ENCODE measurements around the gene SESTD1.
A peak's percentile ranks its signal among the peaks of the same experiment; 100 is the strongest.

The SESTD1 gene

GRCh38 chr2:179179719-179180118 lies 84.9 kb downstream of the SESTD1 start:
- DNase-seq: no peak

GRCh38 chr2:179177694-179178093 lies 86.9 kb downstream of the SESTD1 start:
- DNase-seq: no peak

- DNase-seq: no peak
Observed at GRCh38 chr2:179174240-179174639, 90.4 kb downstream of the SESTD1 start.

- no peak for DNase-seq
Observed at GRCh38 chr2:179172894-179173293, 91.7 kb downstream of the SESTD1 start.

GRCh38 chr2:179171371-179171770 lies 93.3 kb downstream of the SESTD1 start:
- DNase-seq: no peak

GRCh38 chr2:179170901-179171300 lies 93.7 kb downstream of the SESTD1 start:
- DNase-seq: no peak

- DNase-seq: no peak
Observed at GRCh38 chr2:179165356-179166000, 99.2 kb downstream of the SESTD1 start.

GRCh38 chr2:179141206-179141605 lies 123.4 kb downstream of the SESTD1 start:
- DNase-seq: no peak

GRCh38 chr2:179140571-179140970 lies 124.1 kb downstream of the SESTD1 start:
- no peak for DNase-seq

GRCh38 chr2:179139506-179139905 lies 125.1 kb downstream of the SESTD1 start:
- DNase-seq: no peak

GRCh38 chr2:179137200-179137759 lies 127.4 kb downstream of the SESTD1 start:
- DNase-seq: no peak

- DNase-seq: no peak
Observed at GRCh38 chr2:179133016-179133415, 131.6 kb downstream of the SESTD1 start.

- no peak for DNase-seq
Observed at GRCh38 chr2:179132076-179132475, 132.6 kb downstream of the SESTD1 start.

GRCh38 chr2:179130560-179130959 lies 134.1 kb downstream of the SESTD1 start:
- DNase-seq: no peak

- peak; percentile 25 for DNase-seq
Observed at GRCh38 chr2:179129574-179130238, 134.9 kb downstream of the SESTD1 start.

GRCh38 chr2:179125404-179125803 lies 139.2 kb downstream of the SESTD1 start:
- DNase-seq: no peak

- no peak for DNase-seq
Observed at GRCh38 chr2:179124282-179124681, 140.3 kb downstream of the SESTD1 start.

GRCh38 chr2:179123272-179123662 lies 141.4 kb downstream of the SESTD1 start:
- no peak for DNase-seq

GRCh38 chr2:179107737-179108136 lies 156.9 kb downstream of the SESTD1 start:
- DNase-seq: no peak

GRCh38 chr2:179106676-179107428 lies 157.8 kb downstream of the SESTD1 start:
- DNase-seq: peak; percentile 4

- DNase-seq: no peak
Observed at GRCh38 chr2:179106342-179106675, 158.3 kb downstream of the SESTD1 start.

GRCh38 chr2:179104736-179105135 lies 159.9 kb downstream of the SESTD1 start:
- DNase-seq: no peak

GRCh38 chr2:179098080-179098689 lies 166.4 kb downstream of the SESTD1 start:
- DNase-seq: no peak

Measured in CD4-positive, alpha-beta T cell treated with Interleukin-17A for 4 hours (primary cell).